ENCODE results near the gene FIGLA.

DNA sequence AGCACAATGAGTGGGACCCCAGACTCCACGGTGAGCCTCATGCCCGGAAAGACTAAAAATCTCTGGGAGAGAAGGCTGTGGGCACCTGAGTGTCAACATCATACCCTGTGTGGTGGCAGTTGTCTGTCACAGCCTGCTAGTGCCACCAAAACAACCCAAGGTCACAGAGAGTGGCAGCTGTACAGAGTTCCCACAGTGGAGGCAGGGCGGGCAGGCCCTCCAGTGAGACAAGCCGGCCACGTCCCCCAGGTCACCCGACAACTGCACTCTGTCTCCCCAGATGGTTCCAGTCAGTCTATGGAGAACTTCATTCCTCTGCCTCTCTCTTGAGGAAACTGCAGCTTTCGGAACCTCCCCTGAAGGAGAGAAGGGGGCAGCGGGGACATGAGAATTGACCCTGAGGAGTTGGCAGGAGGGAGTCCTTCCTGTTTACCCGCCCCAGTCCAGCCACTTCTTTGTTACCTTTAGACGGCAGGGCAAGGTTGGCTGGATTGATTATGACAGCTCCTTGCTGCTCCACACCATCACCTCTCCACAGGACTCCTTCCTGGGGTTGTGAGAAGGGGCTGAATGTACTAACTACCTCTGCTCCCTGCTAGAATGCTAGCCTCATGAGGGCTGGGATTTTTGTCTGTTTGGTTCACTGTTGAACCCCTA, 11.3 kb upstream of the FIGLA start:
- TF ChIP-seq, protein P1, sequence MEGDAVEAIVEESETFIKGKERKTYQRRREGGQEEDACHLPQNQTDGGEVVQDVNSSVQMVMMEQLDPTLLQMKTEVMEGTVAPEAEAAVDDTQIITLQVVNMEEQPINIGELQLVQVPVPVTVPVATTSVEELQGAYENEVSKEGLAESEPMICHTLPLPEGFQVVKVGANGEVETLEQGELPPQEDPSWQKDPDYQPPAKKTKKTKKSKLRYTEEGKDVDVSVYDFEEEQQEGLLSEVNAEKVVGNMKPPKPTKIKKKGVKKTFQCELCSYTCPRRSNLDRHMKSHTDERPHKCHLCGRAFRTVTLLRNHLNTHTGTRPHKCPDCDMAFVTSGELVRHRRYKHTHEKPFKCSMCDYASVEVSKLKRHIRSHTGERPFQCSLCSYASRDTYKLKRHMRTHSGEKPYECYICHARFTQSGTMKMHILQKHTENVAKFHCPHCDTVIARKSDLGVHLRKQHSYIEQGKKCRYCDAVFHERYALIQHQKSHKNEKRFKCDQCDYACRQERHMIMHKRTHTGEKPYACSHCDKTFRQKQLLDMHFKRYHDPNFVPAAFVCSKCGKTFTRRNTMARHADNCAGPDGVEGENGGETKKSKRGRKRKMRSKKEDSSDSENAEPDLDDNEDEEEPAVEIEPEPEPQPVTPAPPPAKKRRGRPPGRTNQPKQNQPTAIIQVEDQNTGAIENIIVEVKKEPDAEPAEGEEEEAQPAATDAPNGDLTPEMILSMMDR (conservative IDR thresholded peaks at IDR 0.05; ENCODE audit: low read length): no peak
- no peak for TF ChIP-seq EZH2phosphoT487 (IDR thresholded peaks at IDR 0.05; ENCODE audit: borderline replicate concordance)
